DOHH2 (cell line): ENCODE measurements around the gene SPATA18.

Experiments
- CTCF ChIP-seq: fragments of 200-600 bp; sonication (generic); IDR thresholded peaks from one replicate; pipeline ENCODE4 v1.5.1; 2014; ENCODE audit warnings: antibody characterized with exemption, mild to moderate bottlenecking, low read depth, low read length; ENCODE audit not compliant: poor library complexity, severe bottlenecking
- EZH2phosphoT487 ChIP-seq: fragments of 200-600 bp; sonication (generic); IDR thresholded peaks from 2 replicates; pipeline ENCODE4 v1.6.1; 2017; ENCODE audit warnings: borderline replicate concordance, mild to moderate bottlenecking, antibody characterized with exemption, low read length, moderate library complexity, mixed read lengths

- no peak for TF ChIP-seq CTCF
- TF ChIP-seq EZH2phosphoT487: no peak
Observed at GRCh38 chr4:52006887-52007286, 44.2 kb upstream of the SPATA18 start.
